ENCODE results near the gene BMF.

DNA sequence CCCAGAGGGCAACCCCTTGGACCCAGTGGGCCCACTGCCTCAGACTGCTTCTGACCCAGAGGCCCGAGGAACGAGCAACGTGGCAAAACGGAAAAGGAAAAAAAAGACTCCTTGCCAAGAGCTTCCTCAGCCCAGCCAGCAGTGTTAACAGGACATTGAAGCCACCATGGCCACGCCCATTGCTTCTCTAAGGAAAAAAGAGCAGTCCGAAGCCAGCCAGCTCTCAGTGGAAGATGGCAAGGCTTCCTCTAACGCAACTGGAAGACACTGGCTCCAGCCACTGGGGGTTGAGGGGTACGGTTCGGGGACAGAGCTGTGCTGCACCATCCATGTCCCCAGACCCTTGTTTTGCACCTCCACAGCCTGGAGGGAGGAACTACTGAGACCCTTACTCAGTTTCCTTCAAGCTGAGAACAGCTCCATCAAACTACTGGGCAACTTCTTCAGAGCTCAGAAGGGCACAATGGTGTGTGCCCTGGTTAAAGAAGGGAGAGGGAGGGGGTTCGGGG is 10.7 kb downstream of the BMF start:
- no peak for TF ChIP-seq POLR2AphosphoS5 (IDR thresholded peaks at IDR 0.05; ENCODE audit: low read depth)
- TF ChIP-seq, protein P1, sequence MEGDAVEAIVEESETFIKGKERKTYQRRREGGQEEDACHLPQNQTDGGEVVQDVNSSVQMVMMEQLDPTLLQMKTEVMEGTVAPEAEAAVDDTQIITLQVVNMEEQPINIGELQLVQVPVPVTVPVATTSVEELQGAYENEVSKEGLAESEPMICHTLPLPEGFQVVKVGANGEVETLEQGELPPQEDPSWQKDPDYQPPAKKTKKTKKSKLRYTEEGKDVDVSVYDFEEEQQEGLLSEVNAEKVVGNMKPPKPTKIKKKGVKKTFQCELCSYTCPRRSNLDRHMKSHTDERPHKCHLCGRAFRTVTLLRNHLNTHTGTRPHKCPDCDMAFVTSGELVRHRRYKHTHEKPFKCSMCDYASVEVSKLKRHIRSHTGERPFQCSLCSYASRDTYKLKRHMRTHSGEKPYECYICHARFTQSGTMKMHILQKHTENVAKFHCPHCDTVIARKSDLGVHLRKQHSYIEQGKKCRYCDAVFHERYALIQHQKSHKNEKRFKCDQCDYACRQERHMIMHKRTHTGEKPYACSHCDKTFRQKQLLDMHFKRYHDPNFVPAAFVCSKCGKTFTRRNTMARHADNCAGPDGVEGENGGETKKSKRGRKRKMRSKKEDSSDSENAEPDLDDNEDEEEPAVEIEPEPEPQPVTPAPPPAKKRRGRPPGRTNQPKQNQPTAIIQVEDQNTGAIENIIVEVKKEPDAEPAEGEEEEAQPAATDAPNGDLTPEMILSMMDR (IDR thresholded peaks at IDR 0.05; ENCODE audit: insufficient read depth, low read length), result no peak
